Activated naive CD4-positive, alpha-beta T cell treated with anti-CD3 and anti-CD28 coated beads, Interleukin-2, amount 50 U/mL, for 24 hours (primary cell): Measurements from ENCODE around the gene CLTB.
"Not testable (repeated sequence)": the region's sequence is repeated elsewhere in the genome, so short reads cannot be mapped to it uniquely, and the experiment has no call there.

Experiments
- H3K27ac Mint-ChIP-seq: one replicate; pipeline ENCODE4 v1.8.0; 2021; ENCODE audit warnings: mild to moderate bottlenecking, mixed read lengths
- H3K27me3 Mint-ChIP-seq: one replicate; pipeline ENCODE4 v1.8.0; 2021; ENCODE audit warnings: mixed read lengths
- H3K36me3 Mint-ChIP-seq: one replicate; pipeline ENCODE4 v1.8.0; 2021; ENCODE audit warnings: mixed read lengths
- H3K4me1 Mint-ChIP-seq: one replicate; pipeline ENCODE4 v1.8.0; 2021; ENCODE audit warnings: mixed read lengths
- H3K4me3 Mint-ChIP-seq: one replicate; pipeline ENCODE4 v1.8.0; 2021; ENCODE audit warnings: mild to moderate bottlenecking, mixed read lengths
- H3K9me3 Mint-ChIP-seq: one replicate; pipeline ENCODE4 v1.8.0; 2021; ENCODE audit warnings: mixed read lengths

Gene CLTB

GRCh38 chr5:176414704-176415103 lies 1.6 kb downstream of the CLTB start:
- Mint-ChIP-seq H3K27ac (peak overlapping the region; percentile 12), H3K27me3 (no peaks in the 10 kb centered on the region), H3K9me3 (no peaks in the 10 kb centered on the region), H3K36me3 (peaks cover 4% of the 10 kb centered on the region), H3K4me1 (peaks cover 52% of the 10 kb centered on the region), H3K4me3 (peak overlapping the region; percentile 91)

GRCh38 chr5:176413709-176414191 lies 2.6 kb downstream of the CLTB start:
- peak overlapping the region; percentile 55 for H3K27ac Mint-ChIP-seq
- H3K4me3 Mint-ChIP-seq: no peak overlapping the region
- H3K4me1 Mint-ChIP-seq: peaks cover 52% of the 10 kb centered on the region
- H3K9me3 Mint-ChIP-seq: no peaks in the 10 kb centered on the region
- no peaks in the 10 kb centered on the region for H3K27me3 Mint-ChIP-seq
- H3K36me3 Mint-ChIP-seq: peaks cover 4% of the 10 kb centered on the region

DNA sequence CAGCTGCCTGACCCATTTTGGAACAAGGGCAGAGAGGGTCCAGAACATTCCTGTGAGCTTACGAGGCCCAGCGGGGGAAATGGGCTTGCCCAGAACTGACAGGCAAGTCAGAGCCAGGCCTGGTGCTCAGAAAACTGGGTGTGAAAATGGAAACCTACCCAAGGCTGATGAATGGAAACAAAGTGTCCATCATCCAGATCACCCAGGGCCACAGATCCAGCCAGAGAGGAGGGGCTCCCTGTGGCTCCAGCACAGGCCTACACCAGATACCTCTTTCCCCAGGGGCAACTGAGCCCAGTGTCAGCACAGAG lies 3.1 kb downstream of the CLTB start:
- H3K9me3 Mint-ChIP-seq: no peaks in the 10 kb centered on the region
- H3K27ac Mint-ChIP-seq: no peak overlapping the region
- peaks cover 4% of the 10 kb centered on the region for H3K36me3 Mint-ChIP-seq
- no peaks in the 10 kb centered on the region for H3K27me3 Mint-ChIP-seq
- peak overlapping the region; percentile 3 for H3K4me3 Mint-ChIP-seq
- H3K4me1 Mint-ChIP-seq: peaks cover 52% of the 10 kb centered on the region

DNA sequence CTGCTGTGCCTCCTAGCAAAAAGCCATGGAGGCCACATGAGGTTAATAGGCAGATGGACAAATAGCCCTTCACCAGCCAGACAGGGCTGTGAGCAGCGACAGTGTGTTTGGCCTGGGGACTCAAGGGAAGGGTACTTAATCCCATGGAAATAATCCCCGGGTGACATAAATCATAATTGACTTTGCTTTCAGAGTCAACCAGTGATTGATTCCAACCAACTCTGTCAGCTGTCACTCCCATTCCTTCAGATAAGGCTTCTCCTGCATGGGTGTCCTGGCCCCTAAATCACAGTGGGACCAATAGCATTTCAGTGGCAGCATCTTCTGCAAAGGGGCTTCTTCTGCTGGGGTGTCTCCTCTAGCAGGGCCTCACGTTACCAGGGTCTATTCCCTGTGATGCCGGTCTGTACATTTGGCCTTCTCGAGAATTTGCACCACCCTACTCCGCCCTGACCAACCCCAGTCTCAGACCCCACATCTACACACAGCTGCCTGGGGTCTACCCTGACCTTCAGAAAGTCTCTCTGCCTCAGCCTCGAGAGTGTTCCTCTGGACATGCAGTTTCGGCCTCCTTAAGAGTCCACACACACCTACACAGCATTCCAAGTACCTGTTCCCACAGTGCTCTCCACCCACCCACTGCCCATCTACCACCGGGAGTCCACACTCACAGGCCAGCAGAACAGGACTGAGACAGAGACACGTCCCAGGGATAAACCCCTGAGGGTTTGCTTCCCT lies 3.7 kb downstream of the CLTB start:
- Mint-ChIP-seq H3K4me3 (peak overlapping the region; percentile 3), H3K4me1 (peaks cover 52% of the 10 kb centered on the region), H3K36me3 (peaks cover 6% of the 10 kb centered on the region), H3K27me3 (no peaks in the 10 kb centered on the region), H3K27ac (no peak overlapping the region), H3K9me3 (no peaks in the 10 kb centered on the region)

- peaks cover 7% of the 10 kb centered on the region for H3K36me3 Mint-ChIP-seq
- no peak overlapping the region for H3K27ac Mint-ChIP-seq
- no peaks in the 10 kb centered on the region for H3K9me3 Mint-ChIP-seq
- peaks cover 41% of the 10 kb centered on the region for H3K4me1 Mint-ChIP-seq
- no peaks in the 10 kb centered on the region for H3K27me3 Mint-ChIP-seq
- H3K4me3 Mint-ChIP-seq: no peak overlapping the region
These were observed 5.7 kb downstream of the CLTB start for GRCh38 chr5:176410486-176411180.

GRCh38 chr5:176409765-176410164 lies 6.6 kb downstream of the CLTB start:
- H3K27me3 Mint-ChIP-seq: no peaks in the 10 kb centered on the region
- no peaks in the 10 kb centered on the region for H3K9me3 Mint-ChIP-seq
- H3K27ac Mint-ChIP-seq: no peak overlapping the region
- peaks cover 32% of the 10 kb centered on the region for H3K4me1 Mint-ChIP-seq
- no peak overlapping the region for H3K4me3 Mint-ChIP-seq
- H3K36me3 Mint-ChIP-seq: peaks cover 7% of the 10 kb centered on the region

GRCh38 chr5:176408590-176408989 lies 7.7 kb downstream of the CLTB start:
- no peak overlapping the region for H3K4me3 Mint-ChIP-seq
- no peak overlapping the region for H3K27ac Mint-ChIP-seq
- H3K36me3 Mint-ChIP-seq: peaks cover 7% of the 10 kb centered on the region
- H3K9me3 Mint-ChIP-seq: no peaks in the 10 kb centered on the region
- H3K4me1 Mint-ChIP-seq: peaks cover 20% of the 10 kb centered on the region
- no peaks in the 10 kb centered on the region for H3K27me3 Mint-ChIP-seq

GRCh38 chr5:176408252-176408573 lies 8.1 kb downstream of the CLTB start:
- not testable (repeated sequence) for H3K27ac Mint-ChIP-seq, H3K27me3 Mint-ChIP-seq
- H3K4me1 Mint-ChIP-seq: peaks cover 18% of the 10 kb centered on the region

DNA sequence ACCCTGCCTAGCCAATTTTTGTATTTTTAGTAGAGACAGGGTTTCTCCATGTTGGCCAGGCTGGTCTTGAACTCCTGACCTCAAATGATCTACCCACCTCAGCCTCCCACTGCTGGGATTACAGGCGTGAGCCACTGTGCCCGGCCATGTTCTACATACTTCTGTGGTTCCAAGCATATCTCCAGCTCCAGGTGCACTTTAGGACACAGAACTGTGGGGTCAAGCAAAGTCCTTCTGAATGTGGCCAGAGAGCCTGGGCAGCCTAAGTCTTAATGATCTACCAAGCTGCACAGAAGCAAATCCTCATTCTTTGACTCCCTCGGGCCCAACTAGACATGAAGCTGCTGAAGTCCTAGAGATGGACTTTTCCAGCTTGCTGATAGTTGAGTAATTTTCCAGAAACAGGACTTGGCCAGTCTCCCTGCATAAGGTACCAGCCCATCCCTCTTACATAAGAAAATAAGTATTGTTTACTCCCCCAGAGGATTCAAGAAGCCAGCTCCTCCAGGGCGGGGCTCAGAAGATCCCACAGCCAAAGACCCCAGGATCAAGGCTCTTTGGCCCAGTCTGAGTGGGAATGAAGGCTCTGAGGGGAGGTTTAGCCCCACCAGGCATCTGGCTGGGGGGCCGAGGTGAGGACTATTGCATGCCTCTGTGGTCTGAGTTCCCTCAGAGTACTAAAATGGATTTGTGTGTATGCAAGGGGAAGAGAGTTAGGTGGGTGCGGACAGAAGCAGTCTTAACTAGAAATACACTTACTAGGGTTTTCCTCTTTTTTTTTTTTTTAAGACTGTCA lies 8.7 kb downstream of the CLTB start:
- Mint-ChIP-seq H3K9me3 (no peaks in the 10 kb centered on the region), H3K36me3 (peaks cover 7% of the 10 kb centered on the region), H3K27me3 (no peaks in the 10 kb centered on the region), H3K4me1 (peaks cover 13% of the 10 kb centered on the region), H3K4me3 (no peak overlapping the region), H3K27ac (no peak overlapping the region)

More at GRCh38 chr5:176408252-176408573, 8.1 kb downstream of the CLTB start:
- H3K9me3 Mint-ChIP-seq, H3K36me3 Mint-ChIP-seq, H3K4me3 Mint-ChIP-seq: not testable (repeated sequence)

- Mint-ChIP-seq H3K4me1 (peaks cover 7% of the 10 kb centered on the region), H3K27me3 (no peaks in the 10 kb centered on the region), H3K27ac (no peak overlapping the region), H3K36me3 (peaks cover 7% of the 10 kb centered on the region), H3K9me3 (no peaks in the 10 kb centered on the region), H3K4me3 (no peak overlapping the region)
These were observed 9.8 kb downstream of the CLTB start for GRCh38 chr5:176406436-176407052.

DNA sequence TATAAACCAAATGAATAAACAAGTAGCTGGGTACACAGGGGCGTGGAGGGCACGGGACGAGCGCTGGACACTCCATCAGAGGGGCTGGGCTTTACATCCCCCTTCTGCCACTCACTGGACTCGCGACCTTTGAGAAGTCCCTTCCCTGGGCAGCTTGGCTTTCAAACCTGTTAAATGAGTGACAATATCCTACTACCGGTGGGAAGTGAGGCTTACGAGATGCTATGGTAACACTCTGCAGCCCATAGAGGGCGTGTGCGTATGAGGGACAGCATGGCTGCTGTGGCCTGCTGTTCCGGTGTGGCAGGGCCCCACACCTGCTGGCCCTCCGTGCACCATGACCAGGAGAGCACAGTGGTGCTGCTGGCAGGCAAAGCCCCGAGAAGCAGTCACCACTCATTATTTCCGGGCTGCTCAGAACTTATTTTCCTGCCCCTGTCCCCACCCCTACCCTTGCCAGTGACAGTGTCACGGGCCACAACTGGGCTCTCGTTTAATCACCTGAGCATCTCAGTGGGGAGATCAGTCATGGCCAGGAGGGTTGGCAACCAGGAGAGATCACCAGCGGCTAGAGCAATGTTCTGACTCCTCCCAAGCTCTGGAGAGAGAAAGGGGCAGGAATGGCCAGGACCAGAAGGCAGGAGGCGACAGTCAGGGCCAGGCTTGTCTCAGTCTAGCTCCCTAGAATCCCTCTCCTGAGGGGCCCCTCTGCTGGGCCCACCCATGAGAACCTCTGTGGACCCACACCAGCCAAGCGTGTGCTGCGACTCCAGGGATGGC lies 10.5 kb downstream of the CLTB start:
- Mint-ChIP-seq H3K36me3 (peaks cover 7% of the 10 kb centered on the region), H3K4me3 (no peak overlapping the region), H3K4me1 (no peaks in the 10 kb centered on the region), H3K27ac (no peak overlapping the region), H3K27me3 (no peaks in the 10 kb centered on the region), H3K9me3 (no peaks in the 10 kb centered on the region)

- H3K4me1 Mint-ChIP-seq: no peaks in the 10 kb centered on the region
- no peak overlapping the region for H3K4me3 Mint-ChIP-seq
- H3K27me3 Mint-ChIP-seq: no peaks in the 10 kb centered on the region
- no peaks in the 10 kb centered on the region for H3K9me3 Mint-ChIP-seq
- no peak overlapping the region for H3K27ac Mint-ChIP-seq
- peaks cover 3% of the 10 kb centered on the region for H3K36me3 Mint-ChIP-seq
These were observed 14.8 kb downstream of the CLTB start for GRCh38 chr5:176401281-176402205.

- Mint-ChIP-seq H3K4me1 (no peaks in the 10 kb centered on the region), H3K27me3 (no peaks in the 10 kb centered on the region), H3K27ac (no peak overlapping the region), H3K36me3 (peaks cover 3% of the 10 kb centered on the region), H3K9me3 (no peaks in the 10 kb centered on the region), H3K4me3 (no peak overlapping the region)
These were observed 15.8 kb downstream of the CLTB start for GRCh38 chr5:176400382-176401156.
